ENCODE measurements around the gene ZNF541.
A peak's percentile ranks its signal among the peaks of the same experiment; 100 is the strongest.
"Not testable (repeated sequence)": the region's sequence is repeated elsewhere in the genome, so short reads cannot be mapped to it uniquely, and the experiment has no call there.

Gene ZNF541

GRCh38 chr19:47601180-47601904 lies 28.4 kb upstream of the ZNF541 start:
- WGBS (ENCODE audit: extremely low coverage, insufficient coverage, low lambda C conversion rate): no CpG with 5 or more reads among the region's 17 CpGs
- no peak overlapping the region for H3K23ac ChIP-seq (ENCODE audit: low read length)
- peak overlapping the region; percentile 78 for H3K56ac ChIP-seq (ENCODE audit: low read length)
- no peak overlapping the region for H3K18ac ChIP-seq (ENCODE audit: low read length)
- H3K4me2 ChIP-seq (ENCODE audit: low read length): no peak overlapping the region
- DNase-seq: no peak
- no peaks in the 10 kb centered on the region for H3K79me1 ChIP-seq (ENCODE audit: low read length)
- H3K4me3 ChIP-seq (ENCODE audit: low read length): no peak overlapping the region
- H3K27ac ChIP-seq (ENCODE audit: low read depth, low read length): no peak overlapping the region
- no peak overlapping the region for H2BK5ac ChIP-seq (ENCODE audit: low read length)
- no peak overlapping the region for H3K9ac ChIP-seq (ENCODE audit: low read length)
- no peak overlapping the region for H2AK5ac ChIP-seq (ENCODE audit: low read length)
- H4K5ac ChIP-seq (ENCODE audit: low read length): no peak overlapping the region
- no peaks in the 10 kb centered on the region for H3K4me1 ChIP-seq (ENCODE audit: control insufficient read depth, low read depth, low read length)
- H4K8ac ChIP-seq (ENCODE audit: low read depth, low read length): no peak overlapping the region
- no peaks in the 10 kb centered on the region for H3K79me2 ChIP-seq (ENCODE audit: control insufficient read depth, insufficient read depth, low read length)
- H2BK15ac ChIP-seq (replicated peaks; ENCODE audit: low read depth): no peak overlapping the region
- no peaks in the 10 kb centered on the region for H3K27me3 ChIP-seq (ENCODE audit: insufficient read depth, low read length, poor library complexity)
- H3K36me3 ChIP-seq (ENCODE audit: control insufficient read depth, insufficient read depth, low read length): no peaks in the 10 kb centered on the region
- peak overlapping the region; percentile 18 for H3K4ac ChIP-seq (ENCODE audit: low read depth, low read length)
- H2BK120ac ChIP-seq (ENCODE audit: low read depth, low read length): no peak overlapping the region

DNA sequence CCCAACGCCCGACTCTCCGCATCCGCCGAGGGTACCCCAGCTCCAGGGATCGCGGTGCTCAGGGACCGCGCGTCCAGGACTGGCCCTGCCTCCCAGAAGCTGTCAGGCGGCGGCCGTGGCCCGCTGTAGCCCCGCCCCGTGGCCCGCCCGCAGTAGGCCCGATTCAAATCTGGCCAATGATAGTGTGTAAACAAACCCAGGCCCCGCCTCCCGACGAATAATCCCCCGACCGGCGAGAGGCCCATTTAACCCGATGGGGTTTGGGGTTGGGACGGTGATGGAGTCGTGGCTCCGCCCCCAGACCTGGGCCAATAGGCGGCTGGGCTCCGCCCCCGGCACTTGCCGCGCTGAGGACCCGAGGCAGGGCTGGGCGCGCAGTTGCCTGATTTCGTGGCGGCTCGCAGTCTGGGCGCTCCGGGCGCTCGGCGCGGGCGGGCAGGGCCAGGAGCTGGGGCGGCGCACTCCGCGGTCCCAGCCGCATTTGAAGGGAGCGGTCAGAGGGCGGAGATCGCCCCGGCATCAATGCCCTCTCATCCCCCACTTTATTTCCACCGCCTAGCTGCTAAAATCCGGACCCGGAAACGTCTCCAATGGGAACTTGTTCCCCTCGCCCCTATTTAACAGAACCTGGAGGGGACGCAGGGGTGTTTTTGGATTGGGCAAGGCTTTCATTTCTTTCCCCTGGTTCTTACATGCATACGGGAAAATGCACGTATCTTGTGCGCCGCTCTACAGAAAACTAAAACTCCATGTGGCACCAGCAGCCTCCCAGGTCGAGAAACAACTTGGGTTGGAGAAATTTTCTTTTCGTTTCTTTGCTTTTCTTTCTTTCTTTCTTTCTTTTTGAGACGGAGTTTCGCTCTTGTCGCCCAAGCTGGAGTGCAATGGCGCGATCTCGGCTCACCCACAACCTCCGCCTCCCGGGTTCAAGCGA lies 27.6 kb upstream of the ZNF541 start:
- no peak overlapping the region for H2AK5ac ChIP-seq (ENCODE audit: low read length)
- peak overlapping the region; percentile 25 for H3K4me3 ChIP-seq (ENCODE audit: low read length)
- no peaks in the 10 kb centered on the region for H3K36me3 ChIP-seq (ENCODE audit: control insufficient read depth, insufficient read depth, low read length)
- no peaks in the 10 kb centered on the region for H3K4me1 ChIP-seq (ENCODE audit: control insufficient read depth, low read depth, low read length)
- DNase-seq: peak; percentile 100
- no peak overlapping the region for H2BK15ac ChIP-seq (replicated peaks; ENCODE audit: low read depth)
- no peak overlapping the region for H4K8ac ChIP-seq (ENCODE audit: low read depth, low read length)
- H4K5ac ChIP-seq (ENCODE audit: low read length): no peak overlapping the region
- H3K9ac ChIP-seq (ENCODE audit: low read length): peak overlapping the region; percentile 78
- peak overlapping the region; percentile 95 for H3K18ac ChIP-seq (ENCODE audit: low read length)
- no peak overlapping the region for H3K23ac ChIP-seq (ENCODE audit: low read length)
- no CpG with 5 or more reads among the region's 77 CpGs for WGBS (ENCODE audit: extremely low coverage, insufficient coverage, low lambda C conversion rate)
- H3K4ac ChIP-seq (ENCODE audit: low read depth, low read length): no peak overlapping the region
- peak overlapping the region; percentile 78 for H3K27ac ChIP-seq (ENCODE audit: low read depth, low read length)
- peak overlapping the region; percentile 60 for H3K4me2 ChIP-seq (ENCODE audit: low read length)
- H2BK5ac ChIP-seq (ENCODE audit: low read length): no peak overlapping the region
- H3K79me2 ChIP-seq (ENCODE audit: control insufficient read depth, insufficient read depth, low read length): no peaks in the 10 kb centered on the region
- no peaks in the 10 kb centered on the region for H3K27me3 ChIP-seq (ENCODE audit: insufficient read depth, low read length, poor library complexity)
- H3K79me1 ChIP-seq (ENCODE audit: low read length): no peaks in the 10 kb centered on the region
- no peak overlapping the region for H2BK120ac ChIP-seq (ENCODE audit: low read depth, low read length)
- peak overlapping the region; percentile 78 for H3K56ac ChIP-seq (ENCODE audit: low read length)

DNA sequence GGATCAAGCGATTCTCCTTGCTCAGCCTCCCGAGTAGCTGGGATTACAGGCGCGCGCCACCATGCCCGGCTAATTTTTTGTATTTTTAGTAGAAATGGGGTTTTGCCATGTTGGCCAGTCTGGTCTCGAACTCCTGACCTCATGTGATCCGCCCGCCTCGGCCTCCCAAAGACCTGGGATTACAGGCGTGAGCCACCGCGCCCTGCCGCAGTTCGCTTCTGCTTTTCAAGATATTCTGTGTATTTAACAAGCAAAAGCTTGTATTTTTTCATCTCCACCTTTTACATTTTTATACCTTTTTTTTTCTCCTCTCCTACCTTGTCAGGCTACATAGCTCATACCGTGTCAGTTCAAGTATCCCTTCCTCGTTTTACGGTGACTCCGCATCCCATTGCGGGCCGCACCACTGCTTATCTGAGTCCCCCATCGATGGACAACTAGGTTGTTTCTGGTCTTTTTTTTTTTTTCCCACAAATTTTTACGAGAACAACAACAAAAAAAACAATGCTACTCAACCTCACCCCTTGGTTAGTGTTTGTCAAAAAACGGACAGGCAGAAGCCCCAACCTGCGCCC lies 26.8 kb upstream of the ZNF541 start:
- not testable (repeated sequence) for H2BK120ac ChIP-seq (ENCODE audit: low read depth, low read length); H3K23ac ChIP-seq (ENCODE audit: low read length); H3K4me3 ChIP-seq (ENCODE audit: low read length); H2AK5ac ChIP-seq (ENCODE audit: low read length); H3K79me1 ChIP-seq (ENCODE audit: low read length); H4K5ac ChIP-seq (ENCODE audit: low read length); H3K27me3 ChIP-seq (ENCODE audit: insufficient read depth, low read length, poor library complexity); H4K8ac ChIP-seq (ENCODE audit: low read depth, low read length); H3K4me1 ChIP-seq (ENCODE audit: control insufficient read depth, low read depth, low read length); H2BK5ac ChIP-seq (ENCODE audit: low read length); H3K4ac ChIP-seq (ENCODE audit: low read depth, low read length); H3K18ac ChIP-seq (ENCODE audit: low read length); H3K79me2 ChIP-seq (ENCODE audit: control insufficient read depth, insufficient read depth, low read length); H3K36me3 ChIP-seq (ENCODE audit: control insufficient read depth, insufficient read depth, low read length); H2BK15ac ChIP-seq (replicated peaks; ENCODE audit: low read depth)
- Histone ChIP-seq H3K27ac (ENCODE audit: low read depth, low read length) (peak overlapping the region; percentile 78), H3K56ac (ENCODE audit: low read length) (peak overlapping the region; percentile 30), H3K9ac (ENCODE audit: low read length) (peak overlapping the region; percentile 26), H3K4me2 (ENCODE audit: low read length) (peak overlapping the region; percentile 32)
- no CpG with 5 or more reads among the region's 25 CpGs for WGBS (ENCODE audit: extremely low coverage, insufficient coverage, low lambda C conversion rate)
- DNase-seq: peak; percentile 76

DNA sequence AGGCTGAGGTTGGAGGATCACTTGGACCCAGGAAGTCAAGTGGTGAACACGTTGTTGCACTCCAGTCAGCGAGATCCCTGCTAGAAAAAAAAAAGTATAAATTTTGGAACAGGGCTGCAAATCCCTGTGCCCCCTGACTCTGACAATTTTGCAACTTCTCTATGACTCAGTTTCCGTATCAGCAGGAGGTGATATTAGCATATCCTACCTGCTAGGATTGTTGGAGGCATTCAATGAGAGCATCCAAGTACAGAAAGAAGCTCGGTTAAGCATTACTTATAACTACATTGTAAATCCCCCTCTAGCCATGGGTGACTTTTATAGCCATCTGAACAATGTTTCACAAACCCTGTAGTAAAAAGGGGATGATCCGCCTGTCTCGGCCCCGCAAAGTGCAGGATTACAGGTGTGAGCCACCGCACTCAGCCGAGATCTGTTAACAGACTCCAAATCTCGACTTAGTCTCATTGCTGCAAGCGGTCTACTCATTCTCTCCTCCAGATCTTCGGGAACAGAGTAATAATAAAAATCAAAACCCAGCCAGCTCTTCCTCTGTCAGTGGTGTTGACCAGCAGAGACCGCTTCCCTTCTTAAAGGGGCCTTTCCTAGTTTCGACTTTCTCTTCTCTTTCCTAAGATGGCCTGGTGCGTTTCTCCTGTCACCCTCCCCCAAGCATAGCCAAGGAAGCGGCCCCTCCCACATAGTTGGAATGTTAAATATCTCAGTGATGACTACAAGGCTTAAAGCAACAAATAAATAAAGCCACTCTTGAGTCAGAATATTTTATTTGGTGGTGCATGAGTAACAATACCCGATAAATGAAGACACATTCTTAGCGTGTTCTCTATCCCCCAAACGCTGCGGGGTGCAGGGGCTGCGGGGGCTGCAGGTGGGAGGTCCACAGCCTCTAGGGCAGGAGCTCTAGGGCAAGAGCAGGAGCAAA lies 25.7 kb upstream of the ZNF541 start:
- DNase-seq: peak; percentile 97
- Histone ChIP-seq H3K79me1 (ENCODE audit: low read length) (no peaks in the 10 kb centered on the region), H4K5ac (ENCODE audit: low read length) (no peak overlapping the region), H3K4ac (ENCODE audit: low read depth, low read length) (peak overlapping the region; percentile 62), H2AK5ac (ENCODE audit: low read length) (no peak overlapping the region), H3K18ac (ENCODE audit: low read length) (peak overlapping the region; percentile 85), H2BK15ac (replicated peaks; ENCODE audit: low read depth) (peak overlapping the region; percentile 97), H3K4me2 (ENCODE audit: low read length) (peak overlapping the region; percentile 30), H3K4me1 (ENCODE audit: control insufficient read depth, low read depth, low read length) (no peaks in the 10 kb centered on the region), H3K27ac (ENCODE audit: low read depth, low read length) (peak overlapping the region; percentile 94), H3K79me2 (ENCODE audit: control insufficient read depth, insufficient read depth, low read length) (no peaks in the 10 kb centered on the region), H3K36me3 (ENCODE audit: control insufficient read depth, insufficient read depth, low read length) (no peaks in the 10 kb centered on the region), H3K27me3 (ENCODE audit: insufficient read depth, low read length, poor library complexity) (no peaks in the 10 kb centered on the region), H3K23ac (ENCODE audit: low read length) (no peak overlapping the region), H3K9ac (ENCODE audit: low read length) (peak overlapping the region; percentile 56), H2BK5ac (ENCODE audit: low read length) (peak overlapping the region; percentile 54), H3K4me3 (ENCODE audit: low read length) (no peak overlapping the region), H4K8ac (ENCODE audit: low read depth, low read length) (no peak overlapping the region), H2BK120ac (ENCODE audit: low read depth, low read length) (no peak overlapping the region), H3K56ac (ENCODE audit: low read length) (peak overlapping the region; percentile 81)
- no CpG with 5 or more reads among the region's 21 CpGs for WGBS (ENCODE audit: extremely low coverage, insufficient coverage, low lambda C conversion rate)

GRCh38 chr19:47595944-47596343 lies 23.0 kb upstream of the ZNF541 start:
- no peak overlapping the region for H3K56ac ChIP-seq (ENCODE audit: low read length)
- H3K27me3 ChIP-seq (ENCODE audit: insufficient read depth, low read length, poor library complexity): no peaks in the 10 kb centered on the region
- H3K4me1 ChIP-seq (ENCODE audit: control insufficient read depth, low read depth, low read length): no peaks in the 10 kb centered on the region
- no peaks in the 10 kb centered on the region for H3K79me2 ChIP-seq (ENCODE audit: control insufficient read depth, insufficient read depth, low read length)
- no peaks in the 10 kb centered on the region for H3K79me1 ChIP-seq (ENCODE audit: low read length)
- H2BK120ac ChIP-seq (ENCODE audit: low read depth, low read length): no peak overlapping the region
- no peak overlapping the region for H3K18ac ChIP-seq (ENCODE audit: low read length)
- no peak overlapping the region for H3K4me2 ChIP-seq (ENCODE audit: low read length)
- H4K8ac ChIP-seq (ENCODE audit: low read depth, low read length): no peak overlapping the region
- H3K27ac ChIP-seq (ENCODE audit: low read depth, low read length): no peak overlapping the region
- H3K9ac ChIP-seq (ENCODE audit: low read length): no peak overlapping the region
- no peak overlapping the region for H2BK5ac ChIP-seq (ENCODE audit: low read length)
- no CpG with 5 or more reads among the region's 6 CpGs for WGBS (ENCODE audit: extremely low coverage, insufficient coverage, low lambda C conversion rate)
- no peak overlapping the region for H2BK15ac ChIP-seq (replicated peaks; ENCODE audit: low read depth)
- H3K23ac ChIP-seq (ENCODE audit: low read length): no peak overlapping the region
- DNase-seq: no peak
- no peak overlapping the region for H4K5ac ChIP-seq (ENCODE audit: low read length)
- no peak overlapping the region for H3K4ac ChIP-seq (ENCODE audit: low read depth, low read length)
- H3K36me3 ChIP-seq (ENCODE audit: control insufficient read depth, insufficient read depth, low read length): no peaks in the 10 kb centered on the region
- no peak overlapping the region for H2AK5ac ChIP-seq (ENCODE audit: low read length)
- no peak overlapping the region for H3K4me3 ChIP-seq (ENCODE audit: low read length)

Measured in mesendoderm (in vitro differentiated cells).